Keratinocyte (primary cell): ENCODE measurements around the gene LPAR6. TPM values are rescaled to one million over a fixed set of nuclear protein-coding genes. Genes with fewer than 3 reads are reported as not detected.

Source experiments
- DNase-seq: peaks from one replicate; pipeline ENCODE4 v3.0.0-alpha.2; 2011; ENCODE audit warnings: low read depth, missing footprints, low spot score
- FAIRE-seq: peaks from 2 replicates; lab custom pipeline; 2011; peaks lifted over from hg19 to GRCh38; lab: Jason Lieb, UNC
- H2AFZ ChIP-seq: 2 replicates; pipeline ENCODE4 v1.6.0; 2012; ENCODE audit warnings: low read length, control low read depth, inconsistent platforms; ENCODE audit not compliant: control insufficient read depth
- H3K27ac ChIP-seq: 2 replicates; pipeline ENCODE4 v1.5.1; 2011; ENCODE audit warnings: low read length; ENCODE audit not compliant: control insufficient read depth, insufficient read depth
- H3K27me3 ChIP-seq: 3 replicates; pipeline ENCODE4 v1.6.0; 2011; ENCODE audit warnings: low read length; ENCODE audit not compliant: control insufficient read depth, insufficient read depth; ENCODE audit errors: extremely low read depth
- H3K36me3 ChIP-seq, 2 experiments: 2 replicates in 1 of 2; 3 replicates in 1 of 2; pipeline ENCODE4 v1.5.1; 2011; ENCODE audit warnings: low read length in 2 of 2, mild to moderate bottlenecking in 1 of 2; ENCODE audit not compliant: control insufficient read depth in 2 of 2, insufficient read depth in 2 of 2; ENCODE audit errors: extremely low read depth in 1 of 2
- H3K4me1 ChIP-seq: 3 replicates; pipeline ENCODE4 v1.5.1; 2011; ENCODE audit warnings: low read length; ENCODE audit not compliant: control insufficient read depth, insufficient read depth; ENCODE audit errors: extremely low read depth
- H3K4me2 ChIP-seq: 3 replicates; pipeline ENCODE4 v1.6.0; 2011; ENCODE audit warnings: low read depth, low read length; ENCODE audit not compliant: control insufficient read depth, insufficient read depth; ENCODE audit errors: extremely low read depth
- H3K4me3 ChIP-seq, 3 experiments: fragments of 200-600 bp in 1 of 3; sonication (generic) in 1 of 3; 2 replicates in 2 of 3; 3 replicates in 1 of 3; pipeline ENCODE4 v1.5.1; 2011 to 2016; ENCODE audit warnings: low read length in 3 of 3, mild to moderate bottlenecking in 3 of 3, control low read depth in 2 of 3, inconsistent platforms in 1 of 3, low read depth in 1 of 3, mixed read lengths in 1 of 3, mixed run types in 1 of 3, moderate library complexity in 1 of 3; ENCODE audit not compliant: control insufficient read depth in 2 of 3, insufficient read depth in 2 of 3; ENCODE audit errors: extremely low read depth in 1 of 3
- H3K79me2 ChIP-seq: 2 replicates; pipeline ENCODE4 v1.6.0; 2012; ENCODE audit warnings: low read length; ENCODE audit not compliant: control insufficient read depth, insufficient read depth
- H3K9ac ChIP-seq: 3 replicates; pipeline ENCODE4 v1.6.0; 2011; ENCODE audit warnings: low read length; ENCODE audit not compliant: control insufficient read depth, insufficient read depth; ENCODE audit errors: extremely low read depth
- H3K9me1 ChIP-seq: 3 replicates; pipeline ENCODE4 v1.6.0; 2011; ENCODE audit warnings: low read length; ENCODE audit not compliant: control insufficient read depth, insufficient read depth; ENCODE audit errors: extremely low read depth
- H3K9me3 ChIP-seq: 2 replicates; pipeline ENCODE4 v1.5.1; 2012; ENCODE audit warnings: low read depth, low read length; ENCODE audit not compliant: control insufficient read depth
- H4K20me1 ChIP-seq: 3 replicates; pipeline ENCODE4 v1.6.0; 2011; ENCODE audit warnings: low read length; ENCODE audit not compliant: control insufficient read depth, insufficient read depth; ENCODE audit errors: extremely low read depth
- CTCF ChIP-seq, 3 experiments: IDR thresholded peaks in 1 of 3; conservative IDR thresholded peaks in 1 of 3; optimal IDR thresholded peaks in 1 of 3; 2 replicates in 2 of 3; 3 replicates in 1 of 3; pipeline versions ENCODE3 to v1.5.1; 2011; ENCODE audit warnings: low read length in 3 of 3, mild to moderate bottlenecking in 3 of 3, moderate library complexity in 2 of 3, control low read depth in 1 of 3, inconsistent platforms in 1 of 3; ENCODE audit not compliant: insufficient read depth in 2 of 3; ENCODE audit errors: extremely low read depth in 1 of 3
- EZH2 ChIP-seq: IDR thresholded peaks from one replicate; pipeline ENCODE4 v1.6.1; 2012; ENCODE audit warnings: inconsistent platforms, mild to moderate bottlenecking, low read length, moderate library complexity
- dilution Hi-C: fragments of 300-500 bp; cut with MboI; formaldehyde crosslinking; loops from one replicate; pipeline ENCODE4 v1.7.0; 2020; ENCODE audit warnings: low sequenced_read_pairs; ENCODE audit not compliant: extremely low pct_ligation_motif_present
- polyA plus RNA-seq, 5 experiments: library from polyadenylated mRNA; depleted of rRNA in 3 of 5; stranded (reverse) in 3 of 5; stranded (forward) in 1 of 5; unstranded in 1 of 5; fragments of >200 nt; gene quantifications; 1 replicate in 1 of 5; 2 replicates in 3 of 5; 3 replicates in 1 of 5; pipeline versions ENCODE4 v1.2.1 to v1.2.3, GENCODE V29; 2011 to 2012; ENCODE audit warnings: missing spikeins in 2 of 5, low read depth in 1 of 5, low replicate concordance in 1 of 5

LPAR6 gene
- polyA plus RNA-seq, 1 donor (not counting 4 experiments of a cell fraction or from before 2014, with no cell fraction given) = 20.0 TPM

- FAIRE-seq = no peak
- no peak overlapping the region for H3K9ac ChIP-seq
- H3K27me3 ChIP-seq = no peaks in the 10 kb centered on the region
- no peaks in the 10 kb centered on the region for H3K79me2 ChIP-seq
- no peaks in the 10 kb centered on the region for H3K9me3 ChIP-seq
- H4K20me1 ChIP-seq = no peaks in the 10 kb centered on the region
- peaks cover 47% of the 10 kb centered on the region for H3K4me1 ChIP-seq
- H3K36me3 ChIP-seq = no peaks in the 10 kb centered on the region
- H3K4me2 ChIP-seq = no peak overlapping the region
- TF ChIP-seq EZH2 = no peak
- no peak for TF ChIP-seq CTCF (optimal IDR thresholded peaks at IDR 0.05 in 1 of 3, IDR thresholded peaks at IDR 0.05 in 1 of 3, conservative IDR thresholded peaks at IDR 0.05 in 1 of 3; ENCODE audit: extremely low read depth in 1 of 3, insufficient read depth in 2 of 3, low read length in 3 of 3)
- no peak overlapping the region for H2AFZ ChIP-seq
- dilution Hi-C loops = no loop called here
- H3K4me3 ChIP-seq = no peak overlapping the region
- peak overlapping the region; percentile 81 for H3K27ac ChIP-seq
- no peak for DNase-seq
- no peaks in the 10 kb centered on the region for H3K9me1 ChIP-seq
Observed at GRCh38 chr13:48398450-48399095, 14.3 kb downstream of the LPAR6 start.

- no peak overlapping the region for H2AFZ ChIP-seq
- no peak overlapping the region for H3K27ac ChIP-seq
- peaks cover 0 to 3% of the 10 kb centered on the region in 2 experiments for H3K36me3 ChIP-seq
- no peaks in the 10 kb centered on the region for H4K20me1 ChIP-seq
- no peak overlapping the region for H3K4me3 ChIP-seq
- DNase-seq (no peak), FAIRE-seq (no peak)
- no peaks in the 10 kb centered on the region for H3K9me1 ChIP-seq
- H3K27me3 ChIP-seq = no peaks in the 10 kb centered on the region
- H3K9ac ChIP-seq = no peak overlapping the region
- dilution Hi-C loops = no loop called here
- H3K4me2 ChIP-seq = no peak overlapping the region
- TF ChIP-seq CTCF (optimal IDR thresholded peaks at IDR 0.05 in 1 of 3, IDR thresholded peaks at IDR 0.05 in 1 of 3, conservative IDR thresholded peaks at IDR 0.05 in 1 of 3; ENCODE audit: extremely low read depth in 1 of 3, insufficient read depth in 2 of 3, low read length in 3 of 3) (no peak), EZH2 (no peak)
- no peaks in the 10 kb centered on the region for H3K9me3 ChIP-seq
- peaks cover 43% of the 10 kb centered on the region for H3K4me1 ChIP-seq
- no peaks in the 10 kb centered on the region for H3K79me2 ChIP-seq
Observed at GRCh38 chr13:48397744-48398143, 15.2 kb downstream of the LPAR6 start.
